ENCODE results near the gene MLXIP. TPM values are rescaled to one million over a fixed set of nuclear protein-coding genes. Genes with fewer than 3 reads are reported as not detected.

The MLXIP gene
- total and polyA plus RNA-seq, 12 donors = 11.5 to 37.9 (median 20.9) TPM

DNA sequence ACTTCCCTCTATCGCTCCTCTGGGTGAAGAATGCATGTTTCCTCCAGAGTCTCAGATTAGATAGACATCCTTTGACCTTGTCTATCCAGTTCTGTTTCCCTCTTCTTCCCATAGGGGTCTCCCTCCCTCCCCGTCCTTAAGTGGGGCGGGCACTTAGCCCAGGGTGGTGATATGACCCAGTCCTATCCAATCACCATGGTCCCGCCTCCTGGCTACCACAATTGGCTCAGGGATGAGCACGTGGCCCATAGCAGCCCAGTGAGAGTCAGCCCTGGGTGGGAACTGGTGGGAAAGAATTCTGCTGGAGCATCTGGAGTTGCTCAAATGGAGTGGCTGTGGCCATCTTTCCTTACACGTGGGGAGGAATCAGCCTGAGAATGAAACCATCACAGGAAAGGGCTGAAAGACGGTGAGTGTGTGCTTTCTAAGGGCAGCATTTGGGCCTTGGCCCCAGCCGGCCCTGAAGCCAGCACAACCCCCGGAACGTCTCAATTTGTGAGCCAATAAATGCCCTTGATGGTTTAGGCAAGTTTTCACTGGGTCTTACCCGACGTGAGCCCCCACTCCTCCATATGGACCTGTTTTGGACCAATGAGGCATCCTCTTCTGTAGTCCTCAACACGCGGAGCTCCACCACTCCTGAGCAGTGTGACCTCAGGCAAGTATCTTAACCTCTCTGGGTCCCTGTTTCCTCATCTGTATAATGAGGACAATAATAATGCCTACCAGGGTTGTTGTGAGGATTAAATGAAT is 14.4 kb upstream of the MLXIP start:
- Histone ChIP-seq H3K9me3 (no peaks in the 10 kb centered on the region), H3K27me3 (no peaks in the 10 kb centered on the region), H3K4me3 (peak overlapping the region in 6 of 10 donors; percentile 7 to 32 (median 14)), H3K4me1 (peaks cover 15 to 64% (median 45%) of the 10 kb centered on the region in 9 donors), H3K36me3 (peaks cover 0 to 20% (median 6%) of the 10 kb centered on the region in 9 donors), H3K27ac (peak overlapping the region; percentile 65 to 86 (median 72))
- ATAC-seq (peak; percentile 89 to 94 (median 92)), DNase-seq (peak; percentile 81 to 91)
- 50 to 52% methylated on average over 14 of the region's 14 CpGs for WGBS, 2 donors
- peak in 8 of 9 donors; percentile 17 to 64 (median 48) for TF ChIP-seq CTCF (IDR thresholded peaks at IDR 0.05)
- intact Hi-C loops (cut with DNase I) = no loop called here

GRCh38 chr12:122064780-122065588 is 13.6 kb upstream of the MLXIP start:
- intact Hi-C loops (cut with DNase I) = no loop called here
- peak in 1 of 2 donors; percentile 42 for DNase-seq
- WGBS, 2 donors = 71% methylated on average over 16 of the region's 16 CpGs

GRCh38 chr12:122067548-122067947 is 11.0 kb upstream of the MLXIP start:
- TF ChIP-seq CTCF (IDR thresholded peaks at IDR 0.05) = no peak
- Histone ChIP-seq H3K9me3 (no peaks in the 10 kb centered on the region), H3K4me1 (peaks cover 13 to 53% (median 44%) of the 10 kb centered on the region in 9 donors), H3K27ac (no peak overlapping the region), H3K4me3 (no peak overlapping the region), H3K36me3 (no peaks in the 10 kb centered on the region), H3K27me3 (no peaks in the 10 kb centered on the region)
- DNase-seq (no peak), ATAC-seq (no peak)
- WGBS, 2 donors = 94 to 96% methylated on average over 5 of the region's 5 CpGs
- intact Hi-C loops (cut with DNase I) = no loop called here

More at GRCh38 chr12:122064780-122065588, 13.6 kb upstream of the MLXIP start:
- peaks cover 15 to 58% (median 45%) of the 10 kb centered on the region in 9 donors for H3K4me1 ChIP-seq
- H3K27me3 ChIP-seq = no peaks in the 10 kb centered on the region
- H3K4me3 ChIP-seq = peak overlapping the region in 3 of 10 donors; percentile 10 to 32 (median 11)
- H3K36me3 ChIP-seq = peaks cover 0 to 12% (median 0%) of the 10 kb centered on the region in 9 donors
- peak in 6 of 8 donors; percentile 12 to 68 (median 32) for ATAC-seq
- no peaks in the 10 kb centered on the region for H3K9me3 ChIP-seq
- no peak for TF ChIP-seq CTCF (IDR thresholded peaks at IDR 0.05)
- H3K27ac ChIP-seq = peak overlapping the region in 8 of 10 donors; percentile 2 to 86 (median 72)

- H3K36me3 ChIP-seq = no peaks in the 10 kb centered on the region
- TF ChIP-seq CTCF (IDR thresholded peaks at IDR 0.05) = no peak
- H3K4me1 ChIP-seq = peaks cover 12 to 51% (median 44%) of the 10 kb centered on the region in 9 donors
- no peaks in the 10 kb centered on the region for H3K9me3 ChIP-seq
- intact Hi-C loops (cut with DNase I) = no loop called here
- ATAC-seq (no peak), DNase-seq (peak; percentile 46 to 48)
- H3K4me3 ChIP-seq = no peak overlapping the region
- H3K27me3 ChIP-seq = no peaks in the 10 kb centered on the region
- WGBS, 2 donors = 40 to 54% methylated on average over 13 of the region's 13 CpGs
- H3K27ac ChIP-seq = no peak overlapping the region
Observed at GRCh38 chr12:122067966-122068365, 10.6 kb upstream of the MLXIP start.

Data from heart right ventricle (tissue), 16 donors.